Kidney epithelial cell (primary cell): Measurements from ENCODE around the gene IL20RB. TPM values are rescaled to one million over a fixed set of nuclear protein-coding genes. Genes with fewer than 3 reads are reported as not detected.

Experiments
- DNase-seq: peaks from one replicate; pipeline ENCODE4 v3.0.0-alpha.2; 2010; ENCODE audit warnings: low read depth
- H3K27me3 ChIP-seq: 2 replicates; pipeline ENCODE4 v1.6.0; 2011; ENCODE audit warnings: low read length; ENCODE audit not compliant: control insufficient read depth, insufficient read depth
- H3K36me3 ChIP-seq: 2 replicates; pipeline ENCODE4 v1.5.1; 2011; ENCODE audit warnings: low read length; ENCODE audit not compliant: control insufficient read depth, insufficient read depth
- H3K4me3 ChIP-seq: 2 replicates; pipeline ENCODE4 v1.5.1; 2011; ENCODE audit warnings: low read depth, mild to moderate bottlenecking, control low read depth, low read length
- total RNA-seq: library from RNA; depleted of rRNA; stranded (reverse); fragments of >200 nt; gene quantifications from 2 replicates; pipeline ENCODE4 v1.2.3, GENCODE V29; 2015
- TF ChIP-seq, protein P1 (sequence below): IDR thresholded peaks from 2 replicates; pipeline ENCODE4 v1.5.1; 2011; ENCODE audit warnings: mild to moderate bottlenecking, moderate library complexity, low read length, control low read depth, inconsistent platforms; ENCODE audit not compliant: insufficient read depth, poor library complexity, severe bottlenecking

The IL20RB gene
- total RNA-seq, 1 donor from 2014 or later, result 0.58 TPM

DNA sequence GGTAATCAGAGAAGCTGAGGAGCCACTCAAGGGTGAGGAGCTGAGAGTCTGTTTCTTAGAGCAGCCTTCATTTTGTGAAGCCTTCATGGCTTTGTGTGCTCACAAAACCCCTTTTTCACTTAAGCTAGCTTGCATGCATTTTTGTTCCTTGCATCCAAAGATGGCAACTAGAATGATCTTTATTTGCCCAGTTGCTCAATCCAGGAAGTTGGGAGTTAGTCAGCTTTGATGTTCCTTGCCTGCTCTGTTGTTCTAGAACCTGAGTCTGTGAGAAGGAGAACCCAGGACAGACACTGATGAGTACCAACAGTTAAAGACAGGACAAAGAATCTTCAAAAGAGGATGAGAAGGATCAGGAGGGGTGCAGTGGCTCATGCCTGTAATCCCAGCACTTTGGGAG, 81.8 kb downstream of the IL20RB start:
- no peak for DNase-seq

DNA sequence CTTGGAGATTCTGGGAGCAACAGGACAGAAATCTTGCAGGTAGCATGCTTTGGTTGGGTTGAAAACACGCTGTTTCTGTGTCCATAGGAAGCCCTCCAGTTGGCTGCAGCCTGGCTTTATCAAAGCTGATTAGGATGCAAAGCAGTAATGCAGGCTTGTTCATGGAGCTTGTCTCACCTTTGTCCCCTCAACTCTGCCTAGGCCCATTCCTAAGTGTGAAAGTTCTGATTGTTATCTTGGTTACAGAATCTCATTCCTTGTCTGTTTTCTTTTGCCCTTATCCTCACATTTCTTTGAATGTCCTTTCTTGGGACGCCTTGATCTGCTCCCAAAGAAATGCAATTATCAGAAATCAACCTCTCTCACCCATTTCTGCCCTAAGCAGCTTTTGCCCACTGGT, 83.5 kb downstream of the IL20RB start:
- no peak for DNase-seq
- TF ChIP-seq, protein P1, sequence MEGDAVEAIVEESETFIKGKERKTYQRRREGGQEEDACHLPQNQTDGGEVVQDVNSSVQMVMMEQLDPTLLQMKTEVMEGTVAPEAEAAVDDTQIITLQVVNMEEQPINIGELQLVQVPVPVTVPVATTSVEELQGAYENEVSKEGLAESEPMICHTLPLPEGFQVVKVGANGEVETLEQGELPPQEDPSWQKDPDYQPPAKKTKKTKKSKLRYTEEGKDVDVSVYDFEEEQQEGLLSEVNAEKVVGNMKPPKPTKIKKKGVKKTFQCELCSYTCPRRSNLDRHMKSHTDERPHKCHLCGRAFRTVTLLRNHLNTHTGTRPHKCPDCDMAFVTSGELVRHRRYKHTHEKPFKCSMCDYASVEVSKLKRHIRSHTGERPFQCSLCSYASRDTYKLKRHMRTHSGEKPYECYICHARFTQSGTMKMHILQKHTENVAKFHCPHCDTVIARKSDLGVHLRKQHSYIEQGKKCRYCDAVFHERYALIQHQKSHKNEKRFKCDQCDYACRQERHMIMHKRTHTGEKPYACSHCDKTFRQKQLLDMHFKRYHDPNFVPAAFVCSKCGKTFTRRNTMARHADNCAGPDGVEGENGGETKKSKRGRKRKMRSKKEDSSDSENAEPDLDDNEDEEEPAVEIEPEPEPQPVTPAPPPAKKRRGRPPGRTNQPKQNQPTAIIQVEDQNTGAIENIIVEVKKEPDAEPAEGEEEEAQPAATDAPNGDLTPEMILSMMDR, result no peak
- Histone ChIP-seq H3K36me3 (no peaks in the 10 kb centered on the region), H3K27me3 (peaks cover 4% of the 10 kb centered on the region), H3K4me3 (no peak overlapping the region)

More for the DNA sequence above, 81.8 kb downstream of the IL20RB start:
- Histone ChIP-seq H3K4me3 (no peak overlapping the region), H3K27me3 (peaks cover 4% of the 10 kb centered on the region), H3K36me3 (no peaks in the 10 kb centered on the region)
- TF ChIP-seq, protein P1, result no peak

DNA sequence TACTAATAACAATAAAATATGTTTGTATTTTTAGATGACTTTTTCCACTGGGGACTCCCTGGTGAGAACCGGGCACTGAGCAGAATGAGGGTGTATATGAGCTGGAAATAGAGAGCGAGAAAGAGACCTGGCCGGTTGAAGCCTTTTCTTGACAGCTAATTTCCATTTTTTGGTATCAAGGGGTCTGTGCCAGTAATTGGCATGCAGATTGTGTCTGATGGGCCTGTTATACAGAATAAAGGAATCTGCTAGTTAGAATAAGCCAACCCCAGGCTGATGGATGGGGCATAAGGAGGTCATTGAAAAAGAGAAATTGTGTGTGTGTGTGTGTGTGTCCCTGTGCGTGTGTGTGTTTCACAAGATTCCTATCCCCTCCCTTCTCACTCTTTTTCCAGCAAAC, 83.9 kb downstream of the IL20RB start:
- no peak for DNase-seq
- TF ChIP-seq, protein P1, result no peak
- Histone ChIP-seq H3K27me3 (peaks cover 4% of the 10 kb centered on the region), H3K36me3 (no peaks in the 10 kb centered on the region), H3K4me3 (no peak overlapping the region)

DNA sequence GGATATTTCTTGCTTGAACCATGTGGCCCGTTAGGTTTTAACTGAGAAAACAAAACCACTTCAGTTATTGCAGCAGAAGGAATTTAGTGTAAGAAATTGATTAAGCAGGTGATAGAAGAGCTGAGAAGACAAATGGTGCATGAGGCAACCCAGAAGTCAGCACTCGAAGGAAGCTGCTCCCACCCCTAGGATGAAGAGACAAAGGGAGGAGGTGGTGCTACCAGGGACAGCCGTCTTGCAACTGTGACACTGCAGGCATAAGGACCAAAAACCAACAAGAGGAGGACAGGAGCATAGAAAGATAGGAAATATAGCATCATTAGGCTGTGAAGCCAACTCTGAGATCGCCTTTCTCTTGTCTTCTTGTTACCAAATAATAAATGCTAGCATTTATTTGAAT, 89.0 kb downstream of the IL20RB start:
- Histone ChIP-seq H3K4me3 (no peak overlapping the region), H3K27me3 (peaks cover 3% of the 10 kb centered on the region), H3K36me3 (no peaks in the 10 kb centered on the region)
- TF ChIP-seq, protein P1, result no peak
- no peak for DNase-seq

DNA sequence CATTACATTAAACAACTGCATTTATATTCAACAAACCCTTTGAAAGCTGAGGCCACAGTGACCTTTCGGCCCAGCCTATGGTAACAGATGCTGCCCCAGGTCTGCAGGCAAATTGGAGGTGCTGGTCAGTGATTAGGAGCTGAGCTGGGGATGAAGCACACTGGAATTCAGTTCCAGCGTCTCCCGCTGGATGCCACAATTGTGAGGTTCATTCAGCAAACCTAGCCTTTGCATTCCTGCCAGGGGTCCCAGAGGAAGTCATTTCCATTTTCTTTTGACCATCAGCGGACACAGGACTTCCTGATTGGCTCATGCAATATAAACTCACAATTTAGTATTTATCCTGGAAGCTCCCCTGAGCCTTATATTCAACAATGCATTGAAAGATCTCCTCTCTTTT, 89.5 kb downstream of the IL20RB start:
- Histone ChIP-seq H3K4me3 (no peak overlapping the region), H3K27me3 (no peaks in the 10 kb centered on the region), H3K36me3 (no peaks in the 10 kb centered on the region)
- no peak for DNase-seq
- TF ChIP-seq, protein P1, result no peak

DNA sequence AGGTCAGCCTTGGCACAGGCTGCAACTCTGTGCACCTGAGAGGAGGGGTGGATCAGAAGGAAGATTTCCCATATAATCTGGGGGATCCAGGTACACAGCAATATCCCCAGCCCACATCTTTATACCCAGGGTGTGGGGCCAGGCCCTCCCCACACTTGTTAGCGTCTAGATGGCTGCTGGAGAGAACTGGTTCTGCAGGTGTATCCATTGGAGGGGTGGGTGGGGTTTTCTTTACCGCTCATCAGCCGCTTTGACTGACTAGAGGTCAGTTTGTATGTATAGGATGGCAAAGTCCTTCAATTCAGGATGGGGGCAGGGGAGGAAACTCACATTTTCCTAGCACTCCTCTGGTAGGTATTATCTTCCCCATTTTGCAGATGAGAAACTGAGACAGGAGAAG, 92.5 kb downstream of the IL20RB start:
- TF ChIP-seq, protein P1, result no peak
- Histone ChIP-seq H3K36me3 (no peaks in the 10 kb centered on the region), H3K27me3 (no peaks in the 10 kb centered on the region), H3K4me3 (no peak overlapping the region)
- no peak for DNase-seq
